GM20431 (cell line): Measurements from ENCODE around the gene PDCL2.

Experiments
- in situ Hi-C: fragments of 300-500 bp; cut with MseI, MboI; formaldehyde crosslinking; loops from one replicate; pipeline ENCODE4 v1.15.0; 2020; ENCODE audit warnings: low sequenced_read_pairs; ENCODE audit not compliant: unreplicated experiment

PDCL2 gene

GRCh38 chr4:55545151-55545550 lies 46.9 kb downstream of the PDCL2 start:
- in situ Hi-C loops = no loop called here

GRCh38 chr4:55543858-55544257 lies 48.2 kb downstream of the PDCL2 start:
- in situ Hi-C loops = no loop called here

GRCh38 chr4:55540271-55540670 lies 51.8 kb downstream of the PDCL2 start:
- in situ Hi-C loops = no loop called here

GRCh38 chr4:55539658-55540057 lies 52.4 kb downstream of the PDCL2 start:
- in situ Hi-C loops = no loop called here

GRCh38 chr4:55538531-55538930 lies 53.5 kb downstream of the PDCL2 start:
- in situ Hi-C loops = no loop called here

- in situ Hi-C loops = no loop called here
Observed at GRCh38 chr4:55534306-55534705, 57.7 kb downstream of the PDCL2 start.

GRCh38 chr4:55530691-55531090 lies 61.4 kb downstream of the PDCL2 start:
- in situ Hi-C loops = no loop called here

- in situ Hi-C loops = no loop called here
Observed at GRCh38 chr4:55530167-55530566, 61.9 kb downstream of the PDCL2 start.

- in situ Hi-C loops = no loop called here
Observed at GRCh38 chr4:55528491-55528890, 63.6 kb downstream of the PDCL2 start.

GRCh38 chr4:55524844-55525571 lies 67.0 kb downstream of the PDCL2 start:
- in situ Hi-C loops = no loop called here

- in situ Hi-C loops = no loop called here
Observed at GRCh38 chr4:55518442-55518841, 73.6 kb downstream of the PDCL2 start.

GRCh38 chr4:55517526-55518229 lies 74.4 kb downstream of the PDCL2 start:
- in situ Hi-C loops = no loop called here

GRCh38 chr4:55512922-55513571 lies 79.0 kb downstream of the PDCL2 start:
- in situ Hi-C loops = no loop called here

GRCh38 chr4:55512077-55512476 lies 80.0 kb downstream of the PDCL2 start:
- in situ Hi-C loops = no loop called here

GRCh38 chr4:55510685-55511084 lies 81.4 kb downstream of the PDCL2 start:
- in situ Hi-C loops = no loop called here

- in situ Hi-C loops = no loop called here
Observed at GRCh38 chr4:55509266-55509665, 82.8 kb downstream of the PDCL2 start.

GRCh38 chr4:55507612-55508011 lies 84.4 kb downstream of the PDCL2 start:
- in situ Hi-C loops = no loop called here
